GM12891 (cell line): Measurements from ENCODE around the gene CERK.

ENCODE experiments used
- DNase-seq: peaks from one replicate; pipeline ENCODE4 v3.0.0; 2011; ENCODE audit warnings: low spot score; ENCODE audit not compliant: insufficient read length
- FAIRE-seq: peaks from 2 replicates; lab custom pipeline; 2011; peaks lifted over from hg19 to GRCh38; lab: Jason Lieb, UNC
- PAX5 ChIP-seq: IDR thresholded peaks from 2 replicates; pipeline ENCODE4 v1.6.1; 2011; ENCODE audit warnings: low read length, moderate library complexity, mild to moderate bottlenecking; ENCODE audit not compliant: insufficient read depth, severe bottlenecking
- POLR2A ChIP-seq: IDR thresholded peaks from 2 replicates; pipeline ENCODE4 v1.6.1; 2011; ENCODE audit warnings: low read depth, low read length, control low read depth
- POLR2AphosphoS5 ChIP-seq: IDR thresholded peaks from 2 replicates; pipeline ENCODE4 v1.6.1; 2011; ENCODE audit warnings: low read depth, low read length, control low read depth
- POU2F2 ChIP-seq: IDR thresholded peaks from 2 replicates; pipeline ENCODE4 v1.6.1; 2011; ENCODE audit warnings: low read depth, mild to moderate bottlenecking, control low read depth, low read length, moderate library complexity
- SPI1 ChIP-seq: IDR thresholded peaks from 2 replicates; pipeline ENCODE4 v1.6.1; 2011; ENCODE audit warnings: low read depth, low read length, control low read depth
- TAF1 ChIP-seq: IDR thresholded peaks from 2 replicates; pipeline ENCODE4 v1.6.1; 2011; ENCODE audit warnings: low read depth, low read length, control low read depth

CERK gene

GRCh38 chr22:46775850-46776826, 38.1 kb upstream of the CERK start:
- FAIRE-seq, result peak; percentile 90
- 0 out of 2 replicates have a peak, but pooled peaks have one; percentile 8 for TF ChIP-seq POU2F2
- no peak for TF ChIP-seq POLR2AphosphoS5
- no peak for DNase-seq

GRCh38 chr22:46774980-46775849, 37.2 kb upstream of the CERK start:
- FAIRE-seq, result peak; percentile 56
- TF ChIP-seq POLR2A (no peak), TAF1 (no peak), SPI1 (no peak), POU2F2 (no peak), POLR2AphosphoS5 (no peak), PAX5 (no peak)
- DNase-seq, result no peak

GRCh38 chr22:46774253-46774979, 36.4 kb upstream of the CERK start:
- FAIRE-seq (no peak), DNase-seq (no peak)
- TF ChIP-seq SPI1 (peak; percentile 64), TAF1 (peak; percentile 27; the same call in 1 of the 2 replicates), POU2F2 (no peak)

GRCh38 chr22:46773076-46773475, 35.0 kb upstream of the CERK start:
- DNase-seq, result no peak
- no peak for FAIRE-seq
- TF ChIP-seq POLR2A (no peak), PAX5 (no peak), POLR2AphosphoS5 (no peak), POU2F2 (no peak), TAF1 (no peak), SPI1 (no peak)

- TF ChIP-seq TAF1 (no peak), SPI1 (peak; percentile 69)
- FAIRE-seq, result no peak
- no peak for DNase-seq
These were observed 32.7 kb upstream of the CERK start for GRCh38 chr22:46770726-46771125.

- peak; percentile 48 for FAIRE-seq
- TF ChIP-seq TAF1 (no peak), POLR2A (no peak), POLR2AphosphoS5 (no peak), PAX5 (no peak), POU2F2 (no peak), SPI1 (no peak)
- no peak for DNase-seq
These were observed 32.1 kb upstream of the CERK start for GRCh38 chr22:46770151-46770641.

- TF ChIP-seq POLR2A (no peak; the same call in 1 of the 2 replicates), POU2F2 (no peak), TAF1 (no peak), POLR2AphosphoS5 (no peak), PAX5 (no peak), SPI1 (no peak)
- DNase-seq, result no peak
- peak; percentile 9 for FAIRE-seq
These were observed 31.7 kb upstream of the CERK start for GRCh38 chr22:46769706-46770105.

- TF ChIP-seq POLR2A (peak; percentile 45; the same call in 1 of the 2 replicates), PAX5 (no peak), TAF1 (no peak), POU2F2 (0 out of 2 replicates have a peak, but pooled peaks have one; percentile 22), POLR2AphosphoS5 (no peak), SPI1 (no peak)
- FAIRE-seq (peak; percentile 87), DNase-seq (no peak)
These were observed 31.2 kb upstream of the CERK start for GRCh38 chr22:46769191-46769675.
